GM15510 (cell line): ENCODE results near the gene FARSA.

Source experiments
- POLR2A ChIP-seq: IDR thresholded peaks from 3 replicates; pipeline ENCODE4 v1.6.1; 2011; ENCODE audit warnings: borderline replicate concordance; ENCODE audit not compliant: insufficient read length; ENCODE audit errors: extremely low read depth

The FARSA gene

GRCh38 chr19:12924621-12925310 is 8.7 kb downstream of the FARSA start:
- TF ChIP-seq POLR2A = no peak

DNA sequence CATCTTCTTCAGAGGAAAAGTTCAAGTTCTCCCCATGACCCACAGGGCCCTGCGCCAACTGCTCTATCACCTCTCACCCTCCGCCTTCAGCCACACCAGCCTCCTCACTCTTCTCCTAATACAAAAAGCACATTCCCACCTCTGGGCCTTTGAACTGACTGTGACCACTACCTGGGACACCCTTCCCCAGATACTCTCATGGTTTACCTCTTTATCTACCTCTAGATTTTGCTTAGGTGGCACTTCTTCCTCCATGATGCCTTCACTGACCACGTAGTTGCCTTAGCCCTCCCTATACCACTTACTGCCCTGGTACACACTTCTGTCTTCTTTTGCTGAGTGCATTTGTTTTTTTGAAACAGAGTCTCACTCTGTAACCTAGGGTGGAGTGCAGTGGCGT is 10.6 kb downstream of the FARSA start:
- TF ChIP-seq POLR2A = no peak

- no peak for TF ChIP-seq POLR2A
Measured at GRCh38 chr19:12921047-12921446, 12.5 kb downstream of the FARSA start.

DNA sequence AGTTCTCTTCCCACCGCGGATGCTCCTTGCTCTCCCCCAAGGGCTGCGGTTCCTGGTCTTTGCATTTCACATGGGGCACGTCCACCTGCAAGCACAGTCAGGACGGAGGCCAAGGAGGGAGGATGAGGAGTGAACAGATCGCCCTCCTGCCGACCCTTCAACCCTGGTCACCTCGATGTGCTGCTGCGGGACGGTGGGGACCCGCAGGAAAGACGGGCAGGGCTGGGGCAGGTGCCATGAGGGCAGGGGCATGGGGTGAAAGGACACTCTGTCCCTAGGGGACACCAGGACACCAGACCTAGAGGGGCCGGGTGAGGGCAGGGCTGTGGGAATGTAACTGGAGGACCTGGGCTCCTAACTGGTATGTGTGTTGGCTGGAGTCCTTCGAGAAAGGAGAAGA is 15.3 kb downstream of the FARSA start:
- TF ChIP-seq POLR2A = no peak

DNA sequence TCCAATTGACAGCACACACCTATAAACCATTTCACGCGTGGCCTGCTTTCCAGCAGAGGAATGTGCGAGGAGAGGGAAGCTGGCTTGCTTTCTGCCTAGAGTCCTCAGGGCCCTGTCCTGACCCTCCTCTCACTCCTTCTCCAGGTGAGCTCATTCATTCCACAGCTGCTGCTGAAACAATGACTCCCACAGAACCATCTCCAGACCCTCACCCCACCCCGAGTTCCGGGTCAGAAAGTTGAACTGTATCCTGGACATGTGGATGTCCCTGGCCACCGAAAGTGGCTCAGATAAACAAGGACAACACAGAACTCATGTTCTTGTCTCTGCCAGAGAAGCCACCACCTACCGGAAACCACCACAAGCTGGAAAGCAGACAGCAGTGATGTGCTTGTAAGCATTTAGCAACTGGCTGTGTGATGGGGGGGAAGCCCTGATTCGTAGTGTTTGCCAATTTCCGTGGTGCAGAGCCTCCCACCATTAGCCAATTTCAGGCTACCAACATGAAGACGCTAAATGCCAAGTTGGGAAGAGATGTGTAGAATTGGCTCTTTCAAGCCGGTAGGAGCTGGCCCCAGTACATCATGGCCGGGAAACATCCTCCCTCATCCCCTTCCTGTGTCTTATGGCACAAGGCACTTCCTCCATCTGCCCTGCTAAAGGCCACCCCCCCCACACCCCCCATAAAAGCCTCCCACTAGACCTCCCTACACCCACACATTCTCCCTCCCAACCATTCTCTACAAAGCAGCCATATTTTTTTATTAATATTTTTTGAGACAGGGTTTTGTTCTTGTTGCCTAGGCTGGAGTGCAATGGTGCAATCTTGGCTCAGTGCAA is 19.4 kb downstream of the FARSA start:
- TF ChIP-seq POLR2A = no peak

GRCh38 chr19:12913011-12913561 is 20.4 kb downstream of the FARSA start:
- TF ChIP-seq POLR2A = no peak

DNA sequence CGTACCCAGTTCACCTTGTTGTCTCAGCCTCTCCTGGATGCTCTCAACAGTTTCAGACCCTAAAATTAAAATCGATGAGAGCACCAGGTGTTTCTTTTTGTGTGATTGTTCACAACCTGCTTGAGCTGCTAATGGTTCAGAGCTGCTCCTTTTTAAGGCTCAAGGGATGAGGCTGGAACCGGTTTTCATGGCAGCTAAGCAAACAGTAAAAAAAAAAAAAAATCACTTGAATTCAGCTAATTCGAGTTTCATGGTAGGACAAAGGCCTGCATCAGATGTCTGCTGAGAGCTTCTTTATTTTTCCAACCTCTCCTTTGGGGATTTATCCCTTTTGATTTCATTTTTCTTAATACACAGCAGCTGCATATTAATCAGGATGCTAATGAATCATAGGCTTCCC is 20.9 kb downstream of the FARSA start:
- no peak for TF ChIP-seq POLR2A

- TF ChIP-seq POLR2A = no peak
Measured at GRCh38 chr19:12907166-12907565, 26.3 kb downstream of the FARSA start.

DNA sequence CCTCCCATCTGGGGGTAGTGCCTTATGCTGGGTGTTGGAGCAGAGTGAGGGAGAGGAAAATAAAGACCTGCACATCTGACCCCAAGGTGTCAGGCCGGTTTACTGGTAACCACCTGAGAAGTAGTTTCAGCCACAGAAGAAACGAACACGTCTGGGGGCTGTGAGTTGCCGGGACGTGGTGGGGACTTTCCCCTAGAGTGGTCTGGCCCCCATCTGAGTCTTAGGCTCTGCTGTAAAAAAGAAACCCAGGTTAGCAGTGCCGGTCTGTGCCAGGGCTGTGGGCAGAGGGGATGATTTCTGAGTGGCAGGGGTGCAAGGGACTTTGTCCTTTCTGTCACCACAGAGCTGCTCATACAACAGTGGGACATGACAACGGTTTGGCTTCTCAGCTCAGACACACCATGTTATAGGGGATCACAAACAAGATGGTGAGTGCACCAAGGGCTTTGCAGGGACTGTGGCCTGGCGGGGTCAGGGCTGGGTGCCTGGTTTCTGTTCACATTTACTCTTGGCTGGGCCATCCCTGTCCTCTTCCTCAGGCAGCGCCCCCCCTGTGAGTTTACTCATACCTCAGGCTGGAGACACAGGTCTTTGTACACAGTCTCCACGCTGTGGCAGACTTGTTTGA is 33.5 kb downstream of the FARSA start:
- TF ChIP-seq POLR2A = no peak

DNA sequence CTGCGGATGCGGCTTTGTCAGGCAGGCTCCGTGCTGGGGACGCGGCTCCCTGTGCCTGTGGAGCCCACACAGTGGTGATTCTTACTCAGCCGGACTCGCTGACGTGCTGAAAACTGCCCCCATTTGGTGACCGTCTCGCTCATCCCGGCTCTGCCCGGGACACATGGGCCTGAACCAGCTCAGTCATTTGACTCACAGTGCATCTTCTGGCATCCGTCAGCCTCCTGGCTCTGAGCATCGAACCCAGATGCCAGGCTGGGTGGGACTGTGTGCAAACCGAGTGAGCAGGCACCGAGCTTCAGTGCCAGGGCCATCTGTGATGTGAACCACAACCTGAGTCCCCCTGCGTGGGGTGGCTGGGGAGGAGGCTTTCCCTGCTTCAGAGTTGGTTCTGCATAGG is 37.1 kb downstream of the FARSA start:
- TF ChIP-seq POLR2A = no peak

GRCh38 chr19:12893582-12893981 is 39.9 kb downstream of the FARSA start:
- no peak for TF ChIP-seq POLR2A

- TF ChIP-seq POLR2A = no peak
Measured at GRCh38 chr19:12891553-12892021, 41.9 kb downstream of the FARSA start.

DNA sequence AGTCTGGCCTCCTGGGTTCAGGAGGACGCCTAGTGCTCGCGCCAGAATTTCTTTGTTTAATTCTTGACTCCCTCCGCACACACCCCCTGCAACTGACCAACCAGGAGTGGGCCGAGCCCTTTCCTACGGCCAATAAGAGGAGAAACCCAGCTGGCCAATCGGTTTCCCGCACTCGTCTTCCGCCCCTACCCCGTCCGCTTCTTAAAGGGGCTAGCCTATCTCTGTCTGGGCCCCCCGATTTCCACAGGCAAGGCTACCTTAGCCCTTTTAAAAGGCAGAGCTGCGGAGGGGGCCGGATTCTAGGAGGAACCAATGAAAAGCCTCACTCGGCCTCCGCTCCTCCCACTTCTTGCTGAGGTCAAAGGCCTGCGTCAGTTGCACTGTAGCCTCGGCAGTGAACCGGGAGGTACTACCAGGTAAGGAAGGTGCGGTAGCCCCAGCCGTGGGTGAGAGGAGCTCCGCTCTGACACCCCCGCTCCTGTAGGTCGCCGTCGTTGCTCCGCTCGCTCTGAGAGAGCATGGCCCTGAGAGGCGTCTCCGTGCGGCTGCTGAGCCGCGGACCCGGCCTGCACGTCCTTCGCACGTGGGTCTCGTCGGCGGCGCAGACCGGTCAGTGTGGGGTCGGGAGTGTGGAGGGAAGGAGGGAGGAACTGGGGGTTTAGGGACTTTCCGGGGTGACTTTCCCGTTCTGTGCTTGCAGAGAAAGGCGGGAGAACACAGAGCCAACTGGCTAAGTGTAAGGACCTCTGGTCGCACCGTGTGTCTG is 42.5 kb downstream of the FARSA start, which contains the start of gene GCDH:
Gene GCDH (plus strand): TSS at position 374 of the 766 bp plus-strand sequence. CDS start 145 bp downstream, at position 519.
- TF ChIP-seq POLR2A = peak; percentile 71

DNA sequence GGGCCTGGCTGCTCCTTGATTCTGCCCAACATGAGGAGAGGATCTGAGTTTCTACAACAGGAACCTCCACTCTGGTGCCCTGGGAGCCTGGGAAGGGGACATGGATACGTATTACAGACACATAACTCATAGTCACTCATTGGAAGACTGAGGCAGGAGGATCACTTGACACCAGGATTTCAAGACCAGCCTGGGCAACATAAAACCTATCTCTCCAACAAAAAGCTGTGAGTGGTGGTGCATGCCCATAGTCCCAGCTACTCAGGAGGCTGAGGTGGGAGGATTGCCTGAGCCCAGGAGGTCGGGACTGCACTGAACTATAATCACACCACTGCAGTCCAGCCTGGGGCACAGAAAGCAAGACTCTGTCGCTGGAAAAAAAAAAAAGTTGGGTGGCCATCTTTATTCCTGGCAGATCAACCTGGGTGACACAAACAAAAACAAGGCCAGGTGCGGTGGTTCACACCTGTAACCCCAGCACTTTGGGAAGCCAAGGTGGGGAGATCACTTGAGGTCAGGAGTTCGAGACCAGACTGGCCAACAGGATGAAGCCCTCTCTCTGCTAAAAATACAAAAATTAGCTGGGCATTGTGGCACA is 45.4 kb downstream of the FARSA start:
- TF ChIP-seq POLR2A = no peak
